Measurements from ENCODE around the gene TNKS1BP1.
"Not testable (repeated sequence)": the region's sequence is repeated elsewhere in the genome, so short reads cannot be mapped to it uniquely, and the experiment has no call there.

TNKS1BP1 gene

DNA sequence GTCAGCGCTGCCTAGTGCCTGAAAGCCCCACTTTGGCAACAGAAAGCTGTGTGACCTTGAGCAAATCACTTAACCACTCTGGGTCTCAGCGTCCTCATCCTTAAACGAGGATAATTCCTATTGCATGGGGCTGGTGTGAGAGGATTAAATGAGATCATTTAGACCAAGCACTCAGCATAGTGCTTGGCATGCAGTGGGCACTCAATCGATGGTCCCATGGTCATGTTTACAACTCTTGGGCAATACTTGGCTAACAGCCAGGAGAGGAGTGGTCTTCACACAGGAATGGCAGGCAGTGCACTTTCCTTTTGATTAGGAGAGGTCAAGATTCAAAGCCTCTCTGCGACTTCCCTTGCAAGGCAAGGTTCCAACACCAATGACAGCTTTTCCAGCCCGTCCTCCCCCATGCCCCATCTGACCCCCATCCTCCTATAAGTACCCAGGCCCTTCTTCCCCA lies 14.1 kb downstream of the TNKS1BP1 start:
- DNase-seq, result no peak

DNA sequence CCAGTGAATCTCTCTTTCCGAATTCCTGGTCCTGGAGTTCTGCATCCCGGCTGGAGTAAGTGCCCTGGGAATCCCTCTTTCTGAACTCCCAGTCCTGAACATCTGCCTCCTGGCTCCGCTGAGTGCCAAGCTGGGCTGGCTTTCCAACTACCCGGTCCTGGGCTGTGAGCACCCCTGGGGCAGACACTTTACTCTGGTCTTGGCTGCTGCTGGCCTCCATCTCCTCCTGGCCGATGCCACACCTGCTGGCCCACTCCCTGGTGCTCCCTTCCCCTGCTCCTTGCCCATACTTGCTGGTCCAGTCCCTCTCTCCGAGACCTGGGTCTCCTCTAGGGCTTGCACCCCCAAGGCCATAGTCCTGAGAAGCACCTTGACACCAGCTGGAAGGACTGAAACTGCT lies 14.7 kb downstream of the TNKS1BP1 start:
- DNase-seq, result no peak

DNA sequence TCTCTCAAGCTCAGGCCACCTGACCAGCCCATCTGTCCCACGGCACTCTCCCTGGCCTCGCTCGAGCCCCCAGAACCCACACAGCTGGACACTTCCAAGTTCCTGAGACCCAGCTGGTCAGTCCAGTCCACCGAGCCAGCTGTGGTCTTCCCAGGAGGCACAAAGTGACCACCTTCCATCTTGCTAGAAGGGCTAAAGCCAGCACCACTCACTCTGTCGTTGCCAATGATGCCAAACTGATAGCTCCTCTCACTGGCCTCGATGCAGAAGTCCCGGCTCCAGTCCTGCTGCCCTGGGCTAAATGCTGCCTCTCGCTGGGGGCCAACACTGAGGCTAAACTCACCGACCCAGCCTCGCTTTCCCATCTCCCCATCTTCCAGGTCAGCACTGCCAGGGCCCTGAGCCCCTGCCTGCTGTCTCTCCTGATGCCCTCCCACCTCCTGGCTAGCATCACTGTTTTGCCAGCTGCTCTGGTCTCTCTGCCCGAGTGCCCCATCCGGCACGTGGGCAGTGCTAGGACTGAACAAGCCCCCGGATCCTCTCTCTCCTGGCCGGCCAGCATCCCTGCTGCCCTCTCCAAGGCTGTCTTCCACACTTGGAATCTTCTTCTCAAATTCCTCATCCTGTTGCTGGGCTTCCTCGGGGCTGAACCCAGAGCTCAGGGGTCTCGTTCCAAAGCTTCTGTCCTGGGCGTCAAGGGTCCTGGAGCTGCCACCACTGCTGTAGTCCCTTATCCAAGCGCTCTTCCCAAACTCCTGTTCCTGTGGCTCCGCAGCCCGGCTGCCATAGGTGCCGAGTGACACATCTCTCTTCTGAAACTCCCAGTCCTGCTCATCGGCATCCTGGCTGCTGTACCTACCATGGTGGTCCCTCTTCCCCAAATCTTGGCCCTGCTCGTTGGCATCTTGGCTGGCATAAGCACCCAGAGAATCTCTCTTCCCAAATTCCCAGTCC lies 15.4 kb downstream of the TNKS1BP1 start:
- DNase-seq, result no peak

DNA sequence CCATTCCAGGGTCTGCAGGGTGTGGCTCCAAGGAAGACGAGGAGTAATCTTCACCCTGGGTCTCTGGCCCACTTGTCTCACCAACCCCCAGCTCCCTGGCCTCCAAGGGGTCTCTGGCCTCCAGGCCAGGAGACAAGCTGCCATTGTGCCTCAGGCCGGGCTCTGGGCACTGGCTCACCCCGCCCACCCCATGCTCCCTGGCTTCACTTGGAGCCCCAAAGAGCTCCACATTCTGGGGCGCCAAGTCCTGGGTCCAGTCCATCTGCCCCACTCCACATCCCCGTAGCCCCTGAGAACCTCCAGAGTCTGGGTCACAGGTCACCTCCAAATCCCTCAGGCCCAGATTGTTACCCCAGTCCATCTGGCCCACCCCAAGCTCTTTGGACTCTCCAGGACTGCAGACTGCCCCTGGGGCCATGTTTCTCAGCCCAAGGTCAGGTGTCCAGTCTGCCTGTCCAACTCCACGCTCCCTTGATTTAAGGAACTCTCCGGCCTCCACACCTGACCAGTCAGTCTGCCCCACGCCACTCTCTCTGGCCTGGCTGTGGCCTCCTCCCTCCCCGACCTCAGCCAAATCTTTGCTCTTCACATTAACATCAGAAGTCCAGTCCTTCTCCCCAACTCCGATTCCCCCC lies 16.2 kb downstream of the TNKS1BP1 start:
- no peak for DNase-seq

DNA sequence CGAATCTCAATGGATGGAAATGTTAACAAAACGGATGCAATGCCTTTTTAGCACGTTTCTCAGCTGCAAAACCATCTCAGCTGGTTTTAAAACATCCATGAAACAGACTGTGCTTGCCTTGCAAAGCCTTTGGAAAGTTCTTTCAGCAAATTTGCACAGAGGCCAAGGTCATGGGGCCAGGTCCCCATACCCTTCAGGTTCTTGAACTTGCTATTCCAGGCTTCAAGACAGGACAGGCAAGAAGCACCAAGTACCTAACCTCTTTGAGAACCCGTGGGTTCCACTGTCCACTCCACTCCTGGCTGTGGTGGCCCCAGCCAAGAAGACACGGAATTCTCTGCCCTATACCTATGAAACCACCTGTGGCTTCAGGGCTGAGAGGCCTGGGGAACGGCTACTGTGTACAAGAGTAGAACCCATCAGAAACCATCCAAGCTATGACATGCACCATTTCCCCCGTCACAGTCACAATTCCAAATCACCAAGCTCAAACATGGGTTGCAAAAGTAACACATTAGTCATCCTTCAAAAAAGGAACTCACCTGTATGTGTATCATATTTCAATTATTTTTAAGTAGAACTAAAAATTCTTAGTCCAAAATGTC lies 17.0 kb downstream of the TNKS1BP1 start:
- DNase-seq, result no peak

DNA sequence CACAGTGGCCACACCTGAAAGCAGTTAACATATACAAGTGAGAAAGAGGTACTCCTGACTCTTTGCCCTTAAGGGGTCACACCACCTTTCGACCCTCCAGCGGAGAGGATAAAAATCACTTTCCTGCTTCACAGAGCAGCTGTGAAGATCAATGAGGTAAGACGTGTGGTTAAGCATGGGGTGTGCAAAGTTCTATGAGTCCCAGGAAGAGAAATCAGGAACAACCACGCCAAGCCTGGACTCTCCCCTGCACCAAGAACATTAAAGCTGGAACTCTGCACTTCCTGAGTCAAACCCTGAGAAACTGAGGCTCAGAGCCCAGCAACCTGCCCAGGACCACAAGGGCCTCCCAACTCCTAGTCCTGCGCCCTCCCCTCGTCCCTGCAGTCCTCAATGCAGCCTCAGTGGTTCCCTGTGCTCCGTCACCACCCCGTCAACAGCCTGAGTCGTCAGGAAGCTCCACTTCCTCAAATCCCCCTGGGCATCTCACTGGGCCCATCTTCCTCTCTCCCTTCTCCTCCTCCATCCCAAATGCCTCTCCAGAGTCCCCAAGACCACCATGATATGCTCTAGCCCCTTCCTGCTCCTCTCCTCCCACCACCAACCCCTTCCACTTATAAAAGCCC lies 17.7 kb downstream of the TNKS1BP1 start:
- DNase-seq, result no peak

DNA sequence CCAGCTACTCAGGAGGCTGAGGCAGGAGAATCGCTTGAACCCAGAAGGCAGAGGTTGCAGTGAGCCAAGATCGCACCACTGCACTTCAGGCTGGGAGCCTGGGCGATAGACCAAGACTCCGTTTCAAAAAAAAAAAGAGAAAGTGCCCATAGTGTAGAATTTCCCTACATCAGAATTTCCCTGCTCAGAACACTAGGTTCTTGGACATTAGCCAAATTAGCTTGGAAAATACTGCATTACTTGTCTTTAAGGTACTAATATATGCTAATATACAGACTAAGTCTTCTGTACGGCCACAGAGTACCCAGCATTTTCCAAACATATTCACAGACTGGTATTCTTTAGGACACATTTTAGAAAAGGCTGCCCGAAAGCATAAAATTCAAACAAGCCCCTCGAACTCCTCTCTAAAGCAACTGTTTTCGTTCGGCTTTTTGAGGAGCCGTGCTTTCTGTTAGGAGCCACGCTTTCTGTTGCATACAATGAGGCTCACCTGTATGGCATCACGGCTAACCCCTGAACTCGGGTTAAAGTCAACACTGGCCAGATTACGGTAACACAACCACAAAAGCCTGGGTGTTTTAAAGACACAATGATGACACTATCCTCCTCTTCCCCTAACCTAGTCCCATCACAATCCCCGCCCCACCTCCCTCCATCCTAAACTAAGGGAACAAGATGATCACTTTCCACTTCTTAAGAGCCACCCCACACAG lies 18.4 kb downstream of the TNKS1BP1 start:
- DNase-seq, result no peak

DNA sequence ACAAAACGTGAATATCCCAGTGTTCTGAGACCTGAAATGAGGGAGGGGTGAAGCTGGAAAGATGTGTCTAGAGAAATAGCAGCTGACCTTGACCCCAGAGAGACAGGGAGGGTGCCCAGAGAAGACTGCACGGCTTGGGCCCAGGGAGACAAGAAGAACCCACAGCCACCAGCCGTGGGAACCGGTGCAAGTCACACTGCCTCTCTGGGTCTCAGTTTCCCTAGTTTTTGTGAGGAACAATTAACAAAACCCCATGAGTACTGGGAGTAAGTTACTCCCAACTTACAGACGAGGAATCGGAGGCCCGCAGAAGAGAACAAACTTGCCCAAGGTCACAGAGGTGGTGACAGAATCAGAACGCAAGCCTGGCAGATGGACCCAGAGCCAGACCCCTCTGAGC lies 19.2 kb downstream of the TNKS1BP1 start:
- DNase-seq, result no peak

DNA sequence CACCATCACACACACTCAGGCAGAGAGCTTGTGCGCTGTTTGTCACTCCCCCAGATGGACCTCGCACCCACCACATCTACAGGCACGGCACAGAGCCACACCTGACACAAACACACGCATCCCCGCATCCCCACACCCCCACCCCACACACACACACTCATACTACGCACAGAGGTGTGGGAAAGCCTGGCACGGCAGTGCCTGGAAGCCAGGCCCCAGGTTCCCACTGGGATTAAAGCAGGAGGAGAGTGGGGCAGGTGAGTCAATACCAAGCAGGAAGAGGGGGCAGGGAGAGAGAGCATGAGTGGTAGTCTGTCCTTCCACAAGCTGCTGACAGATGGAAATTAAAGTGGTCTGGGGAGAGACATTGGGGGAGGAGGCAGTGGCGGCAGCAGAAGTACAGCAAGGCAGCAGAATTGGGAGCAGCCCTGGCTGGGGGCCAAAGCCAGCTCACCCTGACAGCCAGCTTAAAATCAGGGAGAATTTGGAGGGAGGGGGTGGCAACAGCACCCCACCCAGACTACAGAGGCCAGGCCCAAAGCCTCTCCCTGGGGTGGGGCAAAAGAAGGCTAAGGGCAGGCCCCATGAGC lies 20.7 kb downstream of the TNKS1BP1 start:
- no peak for DNase-seq

DNA sequence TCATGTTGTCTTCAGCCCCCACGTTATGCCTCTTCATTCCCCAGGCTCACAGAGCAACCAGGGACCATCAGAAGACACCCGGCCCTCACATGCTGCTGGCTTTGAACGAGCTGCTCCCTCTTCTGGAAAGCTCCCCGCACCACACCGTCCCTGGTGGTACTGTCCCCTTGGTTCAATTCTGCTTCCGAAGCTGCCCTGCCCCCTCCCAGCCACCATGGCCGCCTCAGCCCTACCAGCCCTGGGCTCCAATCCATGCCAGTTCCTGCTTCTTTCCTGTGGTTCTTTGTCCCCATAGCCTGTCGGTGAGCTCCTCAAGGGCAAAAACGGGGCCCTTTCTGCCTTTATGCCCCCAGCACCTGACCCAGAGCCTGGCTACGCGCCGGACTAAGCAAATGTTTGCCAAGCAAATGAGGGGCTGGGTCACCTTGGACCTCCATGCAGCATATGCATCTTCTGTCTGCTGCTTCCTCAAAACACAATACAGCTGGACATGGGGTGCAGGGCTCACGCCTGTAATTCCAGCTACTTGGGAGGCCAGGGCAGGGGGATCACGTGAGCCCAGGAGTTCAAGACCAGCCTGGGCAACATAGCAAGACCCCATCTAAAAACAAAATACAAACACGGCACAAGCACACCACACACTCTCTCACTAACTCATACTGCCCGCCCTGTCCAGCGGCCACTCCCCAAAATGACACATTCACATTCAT lies 21.3 kb downstream of the TNKS1BP1 start:
- DNase-seq, result no peak

DNA sequence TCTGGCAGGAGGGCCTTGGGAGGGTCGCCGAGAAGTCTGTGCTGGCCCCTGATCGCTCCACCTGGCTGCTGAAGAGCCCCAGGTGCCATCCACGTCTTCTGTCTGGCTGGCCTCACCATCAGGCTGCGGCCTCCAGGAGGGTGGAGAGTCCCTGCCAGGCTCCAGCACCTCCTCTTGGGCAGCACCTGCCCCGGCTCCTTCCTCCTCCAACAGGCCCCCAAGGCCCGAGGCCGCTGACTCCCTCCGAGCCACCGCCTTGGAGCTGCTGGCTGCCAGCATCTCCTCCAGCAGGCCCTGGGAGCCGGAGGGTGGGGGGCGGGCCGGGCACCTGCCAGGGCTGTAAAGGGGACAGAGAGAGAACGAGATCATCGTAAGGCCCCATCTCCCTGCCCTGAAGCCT lies 22.3 kb downstream of the TNKS1BP1 start:
- no peak for DNase-seq

DNA sequence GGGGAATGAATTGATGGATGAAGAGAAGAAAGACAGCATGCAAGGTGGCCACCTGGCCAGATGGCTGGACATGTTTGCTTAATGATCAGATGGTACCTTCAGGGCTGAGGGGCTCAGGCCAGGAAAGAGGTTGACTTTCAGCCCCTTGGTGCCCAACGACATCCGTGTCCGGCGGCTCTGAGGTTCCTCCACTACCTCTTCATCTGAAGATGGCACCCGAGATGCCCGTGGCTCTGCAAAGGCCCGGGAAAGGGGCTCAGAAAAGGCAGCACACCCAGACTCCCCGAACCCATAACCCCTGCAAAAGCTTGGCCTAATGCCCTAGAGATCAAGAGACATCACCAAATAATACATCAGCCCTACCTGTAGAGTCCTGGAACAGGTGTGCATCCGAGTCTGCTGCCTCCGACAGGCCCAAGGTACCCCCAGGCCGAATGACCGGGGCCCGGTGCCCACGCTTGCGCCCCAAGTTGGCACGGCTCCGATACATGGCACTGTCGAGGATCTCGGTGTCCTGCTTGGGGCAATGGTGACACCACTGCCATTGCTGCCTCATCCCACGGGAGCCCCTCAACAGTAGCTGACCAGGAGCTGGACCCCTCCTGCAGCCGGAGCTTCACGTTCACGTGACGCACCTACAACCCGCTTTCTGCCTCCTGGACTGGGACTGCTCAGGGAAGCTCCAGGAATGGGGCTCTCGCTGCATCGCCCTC lies 22.9 kb downstream of the TNKS1BP1 start:
- no peak for DNase-seq

DNA sequence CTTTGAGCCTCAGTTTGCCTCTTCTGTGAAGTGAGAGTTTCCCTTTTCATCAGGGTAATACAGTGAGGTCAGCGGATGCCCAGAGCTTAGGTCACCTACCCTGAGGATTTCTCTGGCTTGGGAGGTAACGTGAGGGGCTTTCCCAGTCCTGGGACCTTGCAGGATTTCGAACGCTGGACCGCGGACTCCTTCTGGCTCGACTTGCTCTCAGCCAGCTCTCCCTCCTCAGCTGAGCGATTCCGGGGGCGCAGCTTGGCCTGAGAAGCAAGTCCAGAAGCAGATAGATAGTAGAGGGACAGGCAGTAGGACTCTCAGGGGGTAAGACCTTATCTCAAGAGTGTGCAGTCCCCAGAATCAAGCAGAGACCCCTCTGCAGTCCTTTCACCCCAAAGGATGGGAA lies 24.0 kb downstream of the TNKS1BP1 start:
- no peak for DNase-seq

DNA sequence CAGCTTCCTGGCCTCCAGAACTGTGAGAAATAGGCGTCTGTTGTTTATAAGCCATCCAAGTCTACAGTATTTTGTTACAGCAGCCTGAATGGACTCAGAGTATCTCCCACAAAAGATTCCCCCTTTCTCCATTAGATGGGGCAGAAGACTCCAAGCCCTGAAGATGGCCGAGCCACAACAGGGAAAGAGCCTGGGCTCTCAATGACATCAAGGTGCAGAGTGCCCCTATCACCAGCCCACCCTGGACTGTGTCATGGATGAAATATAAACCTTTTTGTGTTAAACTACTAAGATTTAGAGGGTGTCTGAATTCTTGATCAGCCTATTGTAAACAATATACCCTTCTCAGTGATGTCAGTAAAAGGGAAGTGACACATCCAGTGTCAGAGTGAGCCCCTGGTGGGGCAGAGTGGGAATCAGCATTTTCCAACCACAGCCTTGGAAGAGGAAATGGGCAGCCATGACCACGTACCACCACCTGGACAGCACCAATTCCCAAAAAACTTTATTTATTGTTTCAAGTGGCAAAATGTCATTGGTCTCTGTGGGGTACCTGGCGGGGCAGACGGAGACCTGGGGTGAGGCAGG lies 25.5 kb downstream of the TNKS1BP1 start:
- no peak for DNase-seq

DNA sequence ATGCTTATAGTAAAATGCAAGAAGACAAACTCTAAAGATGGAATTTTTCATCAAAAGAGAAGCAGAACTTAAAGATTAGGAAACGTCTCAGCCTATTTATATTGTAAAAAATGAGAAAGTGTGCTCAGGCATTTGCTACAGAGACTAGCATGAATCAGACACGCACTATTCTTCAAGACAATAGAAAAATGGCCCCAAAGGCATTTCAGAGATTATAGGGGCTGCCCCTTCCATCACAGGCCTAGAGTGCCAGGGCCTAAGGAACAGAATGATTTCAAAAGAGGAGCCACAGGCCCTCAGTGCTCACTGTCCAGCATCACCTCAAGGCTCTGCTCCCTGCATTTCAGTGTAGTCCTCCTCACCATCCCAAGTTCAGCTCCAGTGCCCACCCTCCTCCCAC lies 27.5 kb downstream of the TNKS1BP1 start:
- no peak for DNase-seq

DNA sequence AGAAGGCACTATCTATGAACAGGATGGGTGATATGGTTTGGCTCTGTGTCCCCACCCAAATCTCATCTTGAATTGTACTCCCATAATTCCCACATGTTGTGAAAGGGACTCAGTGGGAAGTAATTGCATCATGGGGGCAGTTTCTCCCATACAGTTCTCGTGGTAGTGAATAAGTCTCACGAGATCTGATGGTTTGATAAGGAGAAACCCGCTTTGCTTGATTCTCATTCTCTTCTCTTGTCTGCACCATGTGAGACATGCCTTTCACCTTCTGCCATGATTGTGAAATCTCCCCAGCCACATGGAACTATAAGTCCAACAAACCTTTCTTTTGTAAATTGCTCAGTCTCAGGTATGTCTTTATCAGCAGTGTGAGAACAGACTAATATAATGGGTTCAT lies 28.5 kb downstream of the TNKS1BP1 start:
- not testable (repeated sequence) for DNase-seq

DNA sequence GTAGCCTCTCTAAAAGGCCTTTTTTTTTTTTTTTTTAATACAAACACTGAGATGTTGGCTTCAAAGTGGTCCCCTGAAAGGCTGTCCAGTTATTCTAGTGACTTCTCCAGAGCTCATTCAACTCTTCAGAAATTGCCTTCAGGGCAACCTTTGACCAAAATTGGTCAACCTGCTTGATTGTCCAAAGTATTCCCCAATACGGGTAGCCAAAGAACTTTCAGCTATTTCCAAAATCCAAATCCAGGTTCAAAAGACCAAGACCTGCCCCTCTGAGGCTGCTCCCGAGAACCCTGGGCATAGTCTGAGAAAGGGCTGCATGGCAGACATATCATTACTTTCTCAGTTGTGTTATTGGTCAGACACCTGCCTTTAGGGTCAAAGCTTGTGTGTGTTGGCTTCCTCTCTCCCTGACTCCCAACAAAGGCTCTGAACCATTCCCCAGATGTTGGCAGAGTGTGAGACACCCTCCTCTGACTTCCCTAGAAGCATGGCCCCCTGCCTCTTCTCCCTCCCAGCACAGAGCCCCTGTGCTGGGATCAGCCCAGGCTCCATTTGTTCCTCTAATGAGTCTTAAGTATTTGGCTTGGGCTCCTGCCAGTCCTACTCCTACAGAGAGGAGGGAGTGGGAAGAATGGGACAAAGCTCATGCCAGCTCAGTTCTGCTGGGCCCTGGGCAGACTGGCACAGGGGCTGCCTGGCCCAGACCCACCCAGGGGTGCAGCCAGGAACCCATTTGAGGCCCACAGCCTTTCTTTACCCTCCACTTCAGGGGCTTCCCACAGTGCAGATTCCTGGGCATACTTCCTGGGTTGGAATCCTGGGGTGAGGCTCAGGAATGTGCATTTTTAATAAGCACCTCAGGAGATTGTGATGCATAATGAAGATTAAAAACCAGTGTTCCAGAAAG lies 30.3 kb downstream of the TNKS1BP1 start:
- DNase-seq, result no peak

DNA sequence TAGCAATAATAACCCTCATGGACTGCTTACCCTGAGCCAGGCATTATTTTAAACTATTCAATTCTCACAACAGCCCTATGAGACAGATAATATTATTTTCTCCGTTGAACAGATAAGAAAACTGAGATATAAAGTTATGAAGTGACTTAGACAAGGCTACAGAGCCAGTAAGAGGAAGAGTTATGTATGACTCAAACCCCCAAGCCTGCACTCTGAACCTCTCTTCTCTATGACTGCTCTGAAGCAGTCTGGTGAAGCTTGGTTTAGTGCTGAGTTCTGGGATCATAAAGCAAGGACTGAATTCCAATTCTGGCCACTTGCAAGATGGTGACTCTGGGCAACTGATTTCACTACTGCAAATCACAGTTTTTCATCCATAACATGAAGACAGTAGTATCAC lies 34.5 kb downstream of the TNKS1BP1 start:
- no peak for DNase-seq

Measured in activated CD4-positive, CD25-positive, alpha-beta regulatory T cell treated with anti-CD3 and anti-CD28 coated beads, Interleukin-2, amount 50 U/mL, for 72 hours (primary cell).